Activated CD4-positive, alpha-beta T cell treated with anti-CD3 and anti-CD28 coated beads for 1 hour (primary cell): ENCODE results near the gene CFD.
"Not testable (repeated sequence)": the region's sequence is repeated elsewhere in the genome, so short reads cannot be mapped to it uniquely, and the experiment has no call there.

ENCODE experiments used
- DNase-seq: peaks from one replicate; pipeline ENCODE4 v3.0.0-alpha.2; 2020

Gene CFD

DNA sequence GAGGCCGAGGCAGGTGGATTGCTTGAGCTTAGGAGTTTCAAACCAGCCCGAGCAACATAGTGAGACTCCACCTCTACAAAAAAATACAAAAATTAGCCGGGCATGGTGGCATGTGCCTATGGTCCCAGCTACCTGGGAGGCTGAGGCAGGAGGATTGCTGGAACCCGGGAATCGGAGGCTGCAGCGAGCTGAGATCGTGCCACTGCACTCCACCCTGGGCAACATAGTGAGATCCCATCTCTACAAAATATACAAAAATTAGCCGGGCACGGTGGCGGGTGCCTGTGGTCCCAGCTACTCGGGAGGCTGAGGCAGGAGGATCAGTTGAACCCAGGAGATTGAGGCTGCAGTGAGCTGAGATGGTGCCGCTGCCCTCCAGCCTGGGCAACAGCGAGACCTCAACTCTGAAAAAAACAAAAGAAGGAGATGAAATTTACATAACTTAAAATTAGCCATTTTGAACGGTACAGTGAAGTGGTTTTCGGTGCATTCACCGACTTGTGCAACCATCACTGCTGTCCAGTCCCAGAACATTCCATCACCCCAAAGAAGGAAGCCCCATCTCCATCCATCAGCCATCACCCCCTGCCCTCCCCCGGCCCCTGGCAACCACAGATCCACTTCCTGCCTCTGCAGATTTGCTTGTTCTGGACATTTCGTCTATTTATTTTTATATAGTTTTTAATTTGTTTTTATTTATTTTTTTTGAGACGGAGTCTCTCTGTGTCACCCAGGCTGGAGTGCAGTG lies 33.4 kb upstream of the CFD start:
- no peak for DNase-seq

DNA sequence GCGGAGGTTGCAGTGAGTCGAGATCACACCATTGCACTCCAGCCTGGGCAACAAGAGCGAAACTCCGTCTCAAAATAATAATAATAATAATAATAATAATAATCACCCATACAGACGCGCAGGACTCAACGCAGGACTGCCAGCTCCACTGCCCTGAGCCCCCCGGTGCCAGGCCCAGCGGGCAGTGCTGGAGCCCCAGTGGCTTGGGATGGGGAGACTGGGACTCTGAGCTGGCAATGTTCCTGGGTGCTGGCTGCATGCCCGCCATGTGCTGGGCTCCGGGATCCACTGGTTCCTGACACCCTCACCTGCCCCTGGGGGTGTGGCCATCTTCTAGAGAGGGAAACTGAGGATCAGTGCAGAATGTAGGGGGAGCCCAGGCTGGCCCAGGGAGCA lies 32.2 kb upstream of the CFD start:
- DNase-seq, result no peak

DNA sequence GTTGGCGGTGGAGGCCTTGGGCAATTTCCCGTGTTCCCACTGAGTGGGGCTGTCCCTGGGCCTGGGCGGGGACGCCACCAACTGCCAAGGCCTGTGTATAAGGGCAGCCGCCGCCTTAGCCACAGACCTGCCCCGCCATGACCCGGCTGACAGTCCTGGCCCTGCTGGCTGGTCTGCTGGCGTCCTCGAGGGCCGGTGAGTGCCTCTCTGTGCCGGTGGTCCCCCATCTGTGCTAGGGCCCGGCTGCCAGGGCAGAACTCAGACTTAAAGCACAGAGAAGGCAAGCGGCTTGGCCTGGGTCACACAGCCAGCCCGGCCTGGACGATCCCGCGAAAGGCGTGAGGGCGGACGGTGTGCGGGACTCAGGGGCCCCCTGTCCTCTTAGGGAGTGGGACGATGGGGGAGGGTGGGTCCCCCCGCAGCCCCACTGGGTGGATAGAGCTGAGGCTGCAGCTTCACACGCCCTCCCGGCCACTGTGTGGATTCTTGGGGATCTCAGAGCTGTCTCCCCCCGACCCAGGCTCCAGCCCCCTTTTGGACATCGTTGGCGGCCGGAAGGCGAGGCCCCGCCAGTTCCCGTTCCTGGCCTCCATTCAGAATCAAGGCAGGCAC lies 31.6 kb upstream of the CFD start, which contains the start of gene AZU1:
AZU1 (plus strand) TSS at position 128 of the 612 bp plus-strand sequence; CDS start at position 138, 10 bp downstream.
- no peak for DNase-seq

DNA sequence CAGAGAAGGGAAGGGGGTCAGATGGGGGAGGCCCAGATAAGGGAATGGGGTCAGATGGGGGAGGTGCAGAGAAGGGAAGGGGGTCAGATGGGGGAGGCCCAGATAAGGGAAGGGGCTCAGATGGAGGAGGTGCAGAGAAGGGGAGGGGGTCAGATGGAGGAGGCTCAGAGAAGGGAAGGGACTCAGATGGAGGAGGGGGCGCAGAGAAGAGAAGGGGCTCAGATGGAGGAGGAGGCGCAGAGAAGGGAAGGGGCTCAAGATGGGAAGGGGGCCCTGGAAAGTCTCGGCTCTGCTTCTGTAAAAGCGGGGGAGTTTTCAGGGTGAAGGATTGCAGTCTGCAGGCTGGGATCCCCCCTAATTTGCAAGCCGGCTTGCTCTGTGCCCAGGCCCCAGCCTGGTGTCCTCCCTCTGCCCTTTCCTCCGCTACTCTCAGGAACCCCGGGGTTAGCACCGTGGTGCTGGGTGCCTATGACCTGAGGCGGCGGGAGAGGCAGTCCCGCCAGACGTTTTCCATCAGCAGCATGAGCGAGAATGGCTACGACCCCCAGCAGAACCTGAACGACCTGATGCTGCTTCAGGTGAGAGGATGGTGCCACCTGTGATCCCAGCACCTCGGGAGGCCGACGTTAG lies 30.2 kb upstream of the CFD start:
- DNase-seq, result no peak

DNA sequence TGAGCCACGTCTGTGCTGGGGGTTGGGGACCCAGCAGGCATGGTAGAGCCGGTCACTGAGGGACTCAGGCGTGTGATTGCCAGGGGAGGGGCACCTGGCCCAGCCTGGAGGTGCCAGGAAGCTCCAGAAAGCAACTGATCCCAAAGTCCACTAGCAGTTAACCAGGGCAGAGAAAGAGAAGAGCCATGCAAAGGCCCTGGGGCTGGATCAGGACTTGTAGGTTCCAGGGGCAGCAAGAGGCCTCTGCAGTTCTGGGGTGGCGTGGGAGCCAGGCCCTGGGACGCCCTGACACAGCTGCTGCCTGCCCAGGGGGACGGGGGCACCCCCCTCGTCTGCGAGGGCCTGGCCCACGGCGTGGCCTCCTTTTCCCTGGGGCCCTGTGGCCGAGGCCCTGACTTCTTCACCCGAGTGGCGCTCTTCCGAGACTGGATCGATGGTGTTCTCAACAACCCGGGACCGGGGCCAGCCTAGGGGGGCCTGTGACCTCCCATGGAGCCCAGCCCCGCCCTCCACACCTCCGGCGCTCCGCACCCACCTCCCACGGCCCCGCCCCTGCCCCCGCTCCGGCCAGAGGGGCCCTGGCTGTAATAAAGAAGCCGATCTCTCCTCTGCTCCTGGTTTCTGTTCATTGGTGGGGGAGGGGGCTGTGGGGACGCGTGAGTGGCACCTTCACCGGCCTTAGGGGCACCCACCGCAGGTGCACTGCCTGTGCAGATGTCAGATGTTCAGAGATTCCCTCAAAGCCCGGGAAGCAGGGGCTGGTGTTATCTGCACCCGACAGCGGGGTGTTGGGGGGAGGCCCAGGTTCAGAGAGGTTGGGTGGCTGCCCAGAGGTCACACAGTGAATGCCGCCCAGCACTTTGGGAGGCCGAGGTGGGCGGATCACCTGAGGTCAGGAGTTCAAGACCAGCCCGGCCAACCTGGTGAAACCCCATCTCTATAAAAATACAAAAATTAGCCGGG lies 27.8 kb upstream of the CFD start:
- DNase-seq, result no peak

DNA sequence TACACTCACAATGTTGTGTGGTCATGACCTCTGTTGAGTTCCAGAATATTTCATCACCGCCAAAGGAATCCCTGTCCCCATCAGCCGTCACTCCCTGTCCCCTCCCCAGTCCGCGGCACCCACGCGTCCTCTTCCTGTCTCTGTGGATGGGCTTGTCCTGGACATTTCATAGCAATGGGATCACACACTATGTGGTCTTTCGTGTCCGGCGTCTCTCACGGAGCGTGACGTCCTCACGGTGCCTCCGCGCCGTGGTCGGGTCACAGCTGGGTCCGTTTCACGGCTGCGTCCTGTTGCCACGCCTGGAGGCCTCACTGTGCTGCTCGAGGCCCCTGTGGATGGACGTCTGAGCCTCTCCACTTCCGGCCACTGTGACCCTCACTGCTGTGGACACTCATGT lies 25.2 kb upstream of the CFD start:
- no peak for DNase-seq

DNA sequence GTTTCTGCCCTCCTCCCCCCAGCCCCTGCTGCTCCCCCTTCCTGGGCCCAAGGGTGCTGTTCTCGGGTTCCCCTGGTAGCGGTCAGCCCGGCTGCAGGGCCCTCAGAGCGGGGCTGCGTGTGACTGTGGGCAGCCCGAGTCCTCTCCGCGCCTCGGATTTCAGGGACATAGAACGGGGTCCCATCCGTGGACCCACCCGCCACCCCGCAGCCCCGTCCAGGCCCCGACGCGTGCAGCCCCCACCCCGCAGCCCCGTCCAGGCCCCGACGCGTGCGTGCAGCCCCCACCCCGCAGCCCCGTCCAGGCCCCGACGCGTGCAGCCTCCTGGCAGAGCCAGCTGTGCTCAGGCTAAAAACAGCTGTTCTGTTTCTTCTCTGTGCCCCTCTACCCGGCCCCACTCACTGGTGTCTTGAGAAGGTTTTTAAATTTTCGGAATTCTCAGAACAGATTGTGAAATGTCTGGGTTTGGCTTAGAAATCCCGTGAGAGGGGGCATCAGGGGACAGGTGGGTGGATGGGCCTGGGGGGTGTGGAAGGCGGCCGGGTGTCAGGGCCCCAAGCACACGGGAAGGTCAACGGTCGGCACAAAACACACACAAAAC lies 24.2 kb upstream of the CFD start:
- DNase-seq, result no peak

DNA sequence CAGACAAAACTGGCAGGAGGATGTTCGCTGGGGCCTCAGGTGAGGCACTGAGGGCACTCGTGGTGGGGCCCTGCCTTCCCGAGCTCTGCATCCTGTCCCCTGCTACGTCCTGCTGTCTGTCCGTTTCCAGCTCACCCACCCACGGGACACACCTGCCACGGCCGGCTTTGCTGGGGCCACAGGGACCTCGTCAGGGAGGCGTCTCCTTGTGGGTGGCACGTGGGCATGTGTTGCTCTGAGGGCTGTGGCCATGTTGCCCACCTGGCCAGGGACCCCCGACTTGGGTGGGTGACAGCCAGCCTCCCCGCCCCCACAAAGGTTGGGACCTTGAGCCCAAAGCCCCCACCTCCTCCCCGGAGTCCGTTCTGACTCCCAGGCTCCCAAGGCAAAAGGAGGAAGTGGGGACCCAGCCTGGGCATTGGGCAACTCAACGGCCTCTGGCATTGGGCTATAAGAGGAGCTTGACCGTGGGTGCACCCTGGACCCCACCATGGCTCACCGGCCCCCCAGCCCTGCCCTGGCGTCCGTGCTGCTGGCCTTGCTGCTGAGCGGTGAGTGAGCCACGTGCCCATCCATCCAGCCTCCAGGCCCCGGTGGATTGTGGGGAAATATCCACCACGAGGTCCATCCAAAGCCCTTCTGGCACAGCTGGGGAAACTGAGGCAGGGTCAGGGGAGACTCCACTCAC lies 18.8 kb upstream of the CFD start, which contains the start of gene PRTN3:
PRTN3 (plus strand) TSS at position 481 of the 688 bp plus-strand sequence; CDS start at position 491, 10 bp downstream.
- DNase-seq, result no peak

DNA sequence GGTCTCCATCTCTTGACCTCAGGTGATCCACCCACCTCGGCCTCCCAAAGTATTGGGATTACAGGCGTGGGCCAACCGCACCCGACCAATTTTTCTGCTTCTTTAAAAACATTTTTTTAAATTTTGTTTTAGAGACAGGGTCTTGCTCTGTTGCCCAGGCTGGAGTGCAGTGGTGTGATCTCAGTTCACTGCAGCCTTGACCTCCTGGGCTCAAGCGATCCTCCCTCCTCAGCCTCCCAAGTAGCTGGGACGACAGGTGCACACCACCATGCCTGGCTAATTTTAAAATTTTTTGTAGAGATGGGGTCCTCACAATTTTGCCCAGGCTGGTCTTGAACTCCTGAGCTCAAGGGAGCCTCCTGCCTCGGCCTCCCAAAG lies 16.7 kb upstream of the CFD start:
- not testable (repeated sequence) for DNase-seq

DNA sequence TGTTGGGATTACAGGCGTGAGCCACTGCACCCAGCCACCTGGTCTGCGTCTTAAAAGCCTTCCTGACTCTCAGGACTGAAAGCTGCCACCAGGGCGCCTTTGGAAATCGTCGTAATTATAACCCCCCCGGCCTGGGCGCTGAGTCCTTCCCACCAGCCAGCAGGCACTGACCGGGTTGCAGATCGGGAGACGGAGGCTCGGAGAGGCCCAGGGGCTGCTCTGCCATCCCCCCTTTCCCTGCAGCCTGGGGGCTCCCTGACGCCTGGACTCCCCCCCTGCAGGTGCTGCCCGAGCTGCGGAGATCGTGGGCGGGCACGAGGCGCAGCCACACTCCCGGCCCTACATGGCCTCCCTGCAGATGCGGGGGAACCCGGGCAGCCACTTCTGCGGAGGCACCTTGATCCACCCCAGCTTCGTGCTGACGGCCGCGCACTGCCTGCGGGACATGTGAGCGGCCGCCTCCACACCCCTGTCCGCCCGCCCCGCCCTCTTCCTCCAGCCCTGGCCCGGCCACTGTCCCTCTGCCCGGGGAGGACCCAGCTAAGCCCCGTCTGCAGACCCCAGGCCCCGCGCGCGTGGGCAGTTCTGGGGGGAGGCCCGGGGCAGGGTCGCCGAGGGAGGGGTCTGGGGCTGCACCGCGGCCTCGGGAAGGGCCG lies 16.2 kb upstream of the CFD start:
- no peak for DNase-seq

DNA sequence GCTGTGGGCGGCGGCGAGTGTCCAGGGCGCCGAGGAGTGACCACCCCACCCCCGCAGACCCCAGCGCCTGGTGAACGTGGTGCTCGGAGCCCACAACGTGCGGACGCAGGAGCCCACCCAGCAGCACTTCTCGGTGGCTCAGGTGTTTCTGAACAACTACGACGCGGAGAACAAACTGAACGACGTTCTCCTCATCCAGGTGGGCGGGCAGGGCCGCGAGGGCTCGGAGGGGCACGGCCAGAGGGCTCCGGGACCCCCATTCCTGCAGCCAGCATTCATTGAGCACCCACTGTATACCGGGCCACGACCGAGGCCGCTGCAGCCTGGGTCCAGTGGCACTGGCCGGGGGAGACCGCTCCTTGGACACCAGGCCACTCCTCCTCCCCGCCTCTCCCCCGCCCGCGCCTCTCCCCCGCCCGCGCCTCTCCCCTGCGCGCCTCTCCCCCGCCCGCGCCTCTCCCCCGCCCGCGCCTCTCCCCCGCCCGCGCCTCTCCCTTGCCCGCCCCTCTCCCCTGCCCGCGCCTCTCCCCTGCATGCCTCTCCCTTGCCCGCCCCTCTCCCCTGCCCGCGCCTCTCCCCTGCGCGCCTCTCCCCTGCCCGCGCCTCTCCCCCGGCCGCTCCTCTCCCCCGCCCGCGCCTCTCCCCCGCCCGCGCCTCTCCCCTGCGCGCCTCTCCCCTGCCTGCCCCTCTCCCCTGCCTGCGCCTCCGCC lies 15.5 kb upstream of the CFD start:
- DNase-seq, result no peak

DNA sequence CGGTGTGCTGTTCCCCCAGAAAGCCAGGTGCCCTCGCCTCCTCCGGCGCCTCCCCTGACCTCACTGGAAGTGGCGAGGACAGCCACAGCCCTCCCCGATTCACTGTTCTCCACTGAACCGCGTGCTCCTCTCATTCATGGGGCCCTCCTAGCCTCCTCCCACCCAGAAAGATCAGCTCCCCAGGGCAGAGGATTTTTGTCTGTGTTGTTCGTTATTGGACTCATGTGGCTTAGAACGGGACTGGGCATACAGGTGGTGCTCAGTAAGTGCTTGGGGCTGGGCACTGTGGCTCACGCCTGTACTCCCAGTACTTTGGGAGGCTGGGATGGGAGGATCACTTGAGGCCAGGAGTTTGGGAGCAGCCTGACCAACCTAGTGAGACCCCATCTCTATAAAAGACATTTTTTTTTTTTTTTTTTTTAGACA lies 14.9 kb upstream of the CFD start:
- DNase-seq, result no peak

DNA sequence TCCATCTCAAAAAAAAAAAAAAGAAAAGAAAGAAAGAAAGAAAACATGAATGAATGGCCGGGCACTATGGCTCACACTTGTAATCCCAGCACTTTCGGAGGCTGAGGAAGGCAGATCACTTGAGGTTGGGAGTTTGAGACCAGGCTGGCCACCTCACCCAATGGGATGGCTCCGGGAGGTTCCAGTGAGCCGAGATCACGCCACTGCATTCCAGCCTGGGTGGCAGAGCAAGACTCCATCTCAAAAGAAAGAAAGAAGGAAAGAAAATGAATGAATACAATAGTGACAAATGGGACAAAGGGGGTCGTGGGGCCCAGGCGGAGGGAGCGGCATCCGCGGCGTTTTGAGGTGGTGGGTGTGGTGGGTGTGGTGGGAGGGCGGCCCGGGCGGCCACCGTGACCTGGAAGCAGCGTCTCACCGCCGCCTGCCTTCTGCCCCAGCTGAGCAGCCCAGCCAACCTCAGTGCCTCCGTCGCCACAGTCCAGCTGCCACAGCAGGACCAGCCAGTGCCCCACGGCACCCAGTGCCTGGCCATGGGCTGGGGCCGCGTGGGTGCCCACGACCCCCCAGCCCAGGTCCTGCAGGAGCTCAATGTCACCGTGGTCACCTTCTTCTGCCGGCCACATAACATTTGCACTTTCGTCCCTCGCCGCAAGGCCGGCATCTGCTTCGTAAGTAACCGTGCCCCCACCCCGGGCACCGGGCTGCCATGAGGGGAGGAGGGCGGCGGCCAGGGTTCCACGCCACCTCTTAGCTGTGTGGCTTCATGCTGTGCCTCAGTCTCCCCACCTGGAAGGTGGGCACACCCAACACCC lies 13.6 kb upstream of the CFD start:
- no peak for DNase-seq

DNA sequence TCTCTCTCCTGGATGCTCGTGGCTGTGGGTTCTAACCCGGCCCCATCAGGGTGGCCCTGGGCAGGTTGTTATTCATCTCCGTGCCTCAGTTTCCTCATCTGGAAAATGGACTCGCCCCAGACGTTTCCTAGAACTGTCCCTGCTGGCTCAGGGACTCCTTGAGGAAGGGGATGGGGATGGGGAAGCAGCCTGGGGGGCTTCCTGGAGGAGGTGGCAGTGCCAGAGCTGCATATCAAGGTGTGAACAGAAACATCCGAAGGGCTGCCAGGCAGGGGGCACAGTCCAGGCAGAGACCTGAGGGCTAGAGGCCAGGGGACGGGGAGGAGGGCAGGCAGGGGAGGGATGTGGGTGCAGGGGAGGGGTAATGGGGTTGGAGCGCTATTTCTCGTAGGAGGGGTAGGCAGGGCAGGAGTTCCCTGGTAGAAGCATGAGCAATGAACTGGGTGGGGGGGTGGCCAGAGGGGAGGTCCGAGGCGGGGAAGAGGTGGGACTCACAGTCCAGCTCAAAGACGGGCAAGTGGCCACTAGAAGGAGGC lies 11.0 kb upstream of the CFD start:
- DNase-seq, result no peak

DNA sequence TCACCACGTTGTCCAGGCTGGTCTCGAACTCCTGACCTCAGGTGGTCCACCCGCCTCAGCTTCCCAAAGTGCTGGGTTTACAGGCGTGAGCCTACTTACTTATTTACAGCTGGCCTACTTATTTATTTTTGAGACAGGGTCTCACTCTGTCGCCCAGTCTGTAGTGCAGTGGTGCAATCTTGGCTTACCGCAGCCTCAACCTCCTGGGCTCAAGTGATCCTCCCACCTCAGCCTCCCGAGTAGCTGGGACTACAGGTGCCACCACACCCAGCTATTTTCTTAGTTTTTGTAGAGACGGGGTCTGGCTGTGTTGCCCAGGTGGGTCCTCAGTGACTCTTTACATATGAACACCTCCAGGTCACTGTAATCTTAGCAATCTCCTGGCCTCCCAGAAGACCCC lies 10.3 kb upstream of the CFD start:
- not testable (repeated sequence) for DNase-seq

DNA sequence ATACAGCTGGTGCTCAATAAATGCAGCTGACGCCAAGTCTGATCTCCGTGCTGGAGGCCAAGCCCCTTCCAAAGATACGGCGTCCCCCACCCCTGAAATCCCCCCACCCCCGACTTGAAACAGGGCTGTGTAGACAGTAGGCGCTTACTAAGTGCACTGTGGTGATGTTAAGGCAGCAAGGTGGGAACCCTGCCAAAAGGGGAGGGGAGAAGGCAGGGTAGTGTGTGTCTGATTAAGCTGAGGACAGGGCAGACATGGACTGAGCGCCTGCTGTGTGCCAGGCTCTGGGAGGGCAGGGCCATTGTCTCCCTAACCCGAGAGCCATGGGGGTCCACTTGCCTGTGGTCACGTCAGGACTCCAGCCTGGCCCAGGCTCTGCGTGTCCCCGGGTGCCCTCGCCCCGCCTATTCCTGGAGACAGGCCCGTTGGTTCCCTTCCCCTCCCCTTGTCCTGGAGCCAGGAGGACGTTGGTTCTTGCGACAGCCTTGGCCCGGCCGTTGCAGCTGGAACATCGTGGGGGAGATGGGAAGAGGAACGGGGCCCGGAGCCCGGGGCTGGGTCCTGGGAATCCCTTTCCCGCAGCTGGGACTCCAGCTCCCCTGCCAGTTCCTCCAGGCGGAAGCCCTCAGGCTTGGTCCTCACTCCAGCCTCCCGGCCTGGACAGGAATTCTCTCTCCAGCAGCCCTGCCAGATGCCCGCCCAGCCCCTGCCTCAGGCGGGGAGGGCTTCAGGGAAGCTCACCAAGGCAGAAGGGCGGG lies 9.1 kb upstream of the CFD start:
- DNase-seq, result no peak

DNA sequence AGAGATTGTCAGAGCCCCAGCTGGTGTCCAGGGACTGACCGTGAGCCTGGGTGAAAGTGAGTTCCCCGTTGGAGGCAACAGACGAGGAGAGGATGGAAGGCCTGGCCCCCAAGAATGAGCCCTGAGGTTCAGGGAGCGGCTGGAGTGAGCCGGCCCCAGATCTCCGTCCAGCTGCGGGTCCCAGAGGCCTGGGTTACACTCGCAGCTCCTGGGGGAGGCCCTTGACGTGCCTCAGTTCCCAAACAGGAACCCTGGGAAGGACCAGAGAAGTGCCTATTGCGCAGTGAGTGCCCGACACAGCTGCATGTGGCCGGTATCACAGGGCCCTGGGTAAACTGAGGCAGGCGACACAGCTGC lies 8.5 kb upstream of the CFD start:
- no peak for DNase-seq

DNA sequence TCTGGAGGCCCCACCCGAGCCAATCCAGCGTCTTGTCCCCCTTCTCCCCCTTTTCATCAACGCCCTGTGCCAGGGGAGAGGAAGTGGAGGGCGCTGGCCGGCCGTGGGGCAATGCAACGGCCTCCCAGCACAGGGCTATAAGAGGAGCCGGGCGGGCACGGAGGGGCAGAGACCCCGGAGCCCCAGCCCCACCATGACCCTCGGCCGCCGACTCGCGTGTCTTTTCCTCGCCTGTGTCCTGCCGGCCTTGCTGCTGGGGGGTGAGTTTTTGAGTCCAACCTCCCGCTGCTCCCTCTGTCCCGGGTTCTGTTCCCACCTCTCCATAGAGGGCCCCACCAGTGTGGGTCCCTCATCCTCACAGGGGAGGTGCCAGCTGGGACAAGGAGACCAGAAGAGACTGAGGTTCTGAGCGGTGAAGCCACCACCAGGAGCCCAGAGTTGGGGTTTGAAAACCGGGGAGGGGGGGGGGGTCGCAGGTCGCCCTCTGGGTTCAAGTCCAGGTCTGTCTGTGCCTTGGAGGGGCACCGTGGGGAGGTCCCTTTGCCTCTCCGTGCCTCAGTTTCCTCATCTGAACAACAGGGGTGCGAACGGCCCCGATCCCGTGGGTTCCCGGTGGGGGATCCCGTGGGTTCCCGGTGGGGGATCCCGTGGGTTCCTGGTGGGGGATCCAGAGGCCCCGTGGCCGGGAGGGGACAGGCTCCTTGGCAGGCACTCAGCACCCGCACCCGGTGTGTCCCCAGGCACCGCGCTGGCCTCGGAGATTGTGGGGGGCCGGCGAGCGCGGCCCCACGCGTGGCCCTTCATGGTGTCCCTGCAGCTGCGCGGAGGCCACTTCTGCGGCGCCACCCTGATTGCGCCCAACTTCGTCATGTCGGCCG lies 7.1 kb upstream of the CFD start, which contains the start of gene ELANE:
ELANE (plus strand) TSS at position 168 of the 878 bp plus-strand sequence; CDS start at position 194, 26 bp downstream.
- no peak for DNase-seq
